ENCODE data around the gene CLEC16A.

Gene CLEC16A

DNA sequence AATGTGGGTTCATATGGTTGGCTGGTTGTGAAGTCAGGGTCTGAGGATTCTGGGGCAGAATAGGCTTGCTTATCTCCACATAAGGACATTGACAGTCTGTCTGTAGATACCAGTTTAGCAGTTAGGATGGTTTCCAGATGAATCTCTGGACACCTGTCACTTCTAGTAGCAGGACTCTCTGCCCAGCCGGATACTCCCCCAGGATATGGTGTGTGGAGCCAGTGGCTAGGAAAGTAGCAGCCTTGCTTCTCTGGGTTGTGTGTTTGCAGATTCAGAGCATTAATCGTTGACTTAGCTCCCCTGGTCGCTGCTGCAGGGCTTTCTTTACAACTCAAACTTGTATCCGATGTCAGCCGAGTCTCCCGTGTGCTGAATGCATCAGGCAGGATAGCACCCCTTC lies 45.2 kb downstream of the CLEC16A start:
- DNase-seq (ENCODE audit: low spot score): no peak

DNA sequence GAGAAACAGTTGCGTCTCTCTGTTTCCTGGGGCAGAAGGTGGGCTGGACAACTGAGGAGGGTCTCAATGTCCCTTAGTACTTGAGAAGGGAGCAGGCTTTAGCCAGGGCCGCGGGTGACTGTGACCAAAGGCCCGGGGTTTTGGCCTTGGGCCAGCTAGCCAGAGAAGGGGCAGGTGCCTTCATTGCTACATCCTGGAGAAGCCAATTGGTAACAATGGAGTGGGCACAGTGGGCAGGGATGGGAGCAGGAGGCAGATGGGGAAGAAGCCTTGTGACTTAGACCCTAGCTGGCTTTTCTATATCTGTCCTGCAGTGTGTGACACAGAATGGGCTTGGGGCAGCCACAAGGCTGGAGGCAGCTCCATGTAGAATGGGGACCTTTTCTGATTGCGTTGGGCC lies 46.0 kb downstream of the CLEC16A start:
- DNase-seq (ENCODE audit: low spot score): no peak

DNA sequence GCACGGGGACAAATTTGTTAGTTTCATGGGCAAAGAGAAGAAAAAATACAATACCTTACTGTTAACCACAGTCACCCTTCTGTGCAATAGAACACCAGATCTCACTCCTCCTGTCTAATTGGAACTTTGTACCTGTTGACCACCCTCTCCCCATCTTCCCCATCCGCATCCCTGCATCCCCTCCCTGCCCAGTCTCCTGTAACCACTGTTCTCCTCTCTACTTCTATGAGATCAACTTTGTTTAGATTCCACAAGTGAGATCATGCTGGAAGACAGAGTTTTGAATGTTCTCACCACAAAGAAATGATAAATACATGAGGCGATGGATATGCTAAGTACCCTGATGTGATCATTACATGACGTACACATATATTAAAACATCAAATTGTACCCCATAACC lies 47.7 kb downstream of the CLEC16A start:
- peak; percentile 20 for DNase-seq (ENCODE audit: low spot score)

DNA sequence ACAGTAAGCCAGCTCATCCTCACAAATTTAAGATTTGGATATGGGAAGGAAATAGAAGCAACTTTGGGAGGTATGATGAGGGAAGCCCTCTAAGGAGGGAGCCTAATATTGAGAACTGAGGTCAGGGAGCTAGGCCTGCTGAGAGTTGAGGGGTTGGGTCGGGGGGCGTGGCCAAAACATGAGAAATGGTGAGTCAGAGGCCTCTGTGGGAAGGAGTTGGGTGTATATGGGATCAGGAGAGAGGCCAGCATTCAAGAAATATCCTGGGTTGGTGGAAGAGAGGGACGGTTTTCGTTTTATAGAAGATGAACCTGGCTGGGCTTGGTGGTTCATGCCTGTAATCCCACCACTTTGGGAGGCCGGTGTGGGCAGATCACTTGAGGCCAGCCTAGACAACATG lies 48.4 kb downstream of the CLEC16A start:
- DNase-seq (ENCODE audit: low spot score): peak; percentile 82

DNA sequence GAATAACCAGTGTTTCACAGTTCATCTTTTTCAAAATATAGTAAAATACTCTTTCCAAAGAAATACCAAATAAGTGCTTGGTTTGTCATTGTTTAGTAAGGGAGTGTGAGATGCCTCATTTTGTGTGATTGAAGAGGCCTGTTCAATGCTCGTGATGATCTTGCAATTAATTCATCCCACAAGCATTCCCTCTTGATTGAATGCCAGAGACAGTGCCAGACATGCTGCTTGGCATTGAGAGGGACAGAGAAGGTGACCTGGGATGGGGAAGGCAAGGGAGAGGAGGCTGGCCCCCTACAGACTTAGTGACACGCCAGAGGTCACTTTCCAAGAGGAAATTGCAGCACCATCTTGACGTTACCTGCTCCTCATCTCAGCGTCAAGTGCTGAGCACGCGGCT lies 49.3 kb downstream of the CLEC16A start:
- no peak for DNase-seq (ENCODE audit: low spot score)

DNA sequence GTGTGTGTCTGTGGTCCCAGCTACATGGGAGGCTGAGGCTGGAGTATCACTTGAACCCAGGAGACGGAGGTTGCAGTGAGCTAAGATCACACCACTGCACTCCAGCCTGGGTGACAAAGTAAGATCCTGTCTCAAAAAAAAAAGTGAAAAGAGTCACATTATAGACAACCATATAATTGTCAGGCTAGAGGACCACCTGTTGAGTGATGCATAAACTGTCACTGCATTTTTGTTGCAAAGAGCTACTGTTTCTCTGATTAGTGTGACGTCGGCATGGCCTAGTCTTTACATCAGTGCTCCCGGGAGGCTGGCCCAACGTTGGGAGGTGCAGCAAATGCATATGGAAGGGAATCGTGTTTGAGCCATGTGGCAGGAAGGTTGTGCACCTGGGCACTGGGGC lies 50.2 kb downstream of the CLEC16A start:
- DNase-seq (ENCODE audit: low spot score): no peak

DNA sequence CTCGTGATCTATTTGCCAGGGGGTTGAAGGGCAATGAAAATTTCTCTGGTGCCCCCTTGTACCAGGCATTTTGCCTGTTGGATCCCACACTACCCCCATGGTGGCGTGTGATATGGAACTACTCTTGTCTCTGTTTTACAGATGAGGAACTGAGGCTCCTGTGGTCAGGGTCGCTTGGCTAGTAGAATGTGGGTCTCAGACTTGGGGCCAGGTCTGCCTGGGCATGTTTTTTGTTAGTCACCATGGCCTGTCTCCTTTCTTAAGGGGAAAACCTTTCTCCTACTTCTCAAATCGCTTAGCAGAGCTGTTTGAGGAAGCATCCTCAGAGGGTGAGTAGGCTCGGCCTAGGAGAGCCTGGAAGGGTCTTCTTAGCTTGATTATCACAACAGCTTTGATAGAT lies 51.2 kb downstream of the CLEC16A start:
- no peak for DNase-seq (ENCODE audit: low spot score)

DNA sequence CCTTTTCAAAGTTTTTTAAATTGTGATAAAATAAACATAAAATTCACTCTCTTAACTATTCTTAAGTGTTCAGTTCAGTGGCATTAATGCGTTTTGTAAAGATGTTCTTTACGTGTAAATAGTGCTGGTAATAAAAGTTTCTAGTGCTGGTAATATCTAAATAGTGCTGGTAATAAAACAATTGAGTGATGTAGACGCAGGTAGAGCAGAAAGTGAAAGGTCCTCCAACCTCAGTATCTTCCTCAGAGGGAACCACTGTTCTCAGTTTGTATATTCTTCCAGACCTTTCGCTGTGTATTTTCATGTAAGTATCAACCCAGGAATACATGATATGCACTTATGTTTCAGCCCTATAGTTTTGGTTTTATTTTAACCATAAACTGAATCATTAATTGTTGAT lies 53.1 kb downstream of the CLEC16A start:
- no peak for DNase-seq (ENCODE audit: low spot score)

DNA sequence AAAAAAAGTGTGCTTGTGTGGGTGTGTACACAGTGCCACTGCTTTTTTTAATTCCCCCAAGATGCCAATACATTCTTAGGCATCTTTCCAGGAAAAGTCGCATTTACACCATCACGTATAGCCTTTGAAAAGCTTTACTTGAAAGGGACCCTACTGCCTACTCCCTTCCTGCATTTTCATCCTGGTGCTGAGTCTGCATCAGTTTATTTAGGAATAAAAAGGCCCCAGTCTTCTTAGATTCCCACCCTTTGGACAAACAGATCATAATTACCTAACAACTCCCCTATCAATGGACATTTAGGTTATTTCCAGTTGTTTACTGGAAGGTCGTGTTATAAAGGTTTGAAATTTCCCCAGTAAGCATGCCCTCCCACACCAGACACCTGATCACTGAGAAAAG lies 54.9 kb downstream of the CLEC16A start:
- DNase-seq (ENCODE audit: low spot score): no peak

DNA sequence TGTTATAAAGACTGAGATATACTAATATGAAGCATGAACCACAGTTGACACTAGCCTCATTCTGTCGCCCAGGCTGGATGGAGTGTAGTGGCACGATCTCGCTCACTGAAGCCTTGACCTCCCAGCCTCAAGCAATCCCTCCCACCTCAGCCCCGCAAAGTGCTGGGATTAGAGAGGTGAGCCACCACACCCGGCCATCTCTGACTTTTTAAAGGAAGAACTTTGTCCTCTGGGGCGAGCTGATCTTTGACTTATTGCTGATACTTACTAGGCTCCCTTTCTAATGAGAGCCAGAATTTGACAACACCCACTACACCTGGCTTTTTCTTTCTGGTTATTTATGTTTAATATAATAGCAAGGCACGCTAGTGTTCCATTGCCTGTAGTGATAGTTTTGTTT lies 57.2 kb downstream of the CLEC16A start:
- no peak for DNase-seq (ENCODE audit: low spot score)

DNA sequence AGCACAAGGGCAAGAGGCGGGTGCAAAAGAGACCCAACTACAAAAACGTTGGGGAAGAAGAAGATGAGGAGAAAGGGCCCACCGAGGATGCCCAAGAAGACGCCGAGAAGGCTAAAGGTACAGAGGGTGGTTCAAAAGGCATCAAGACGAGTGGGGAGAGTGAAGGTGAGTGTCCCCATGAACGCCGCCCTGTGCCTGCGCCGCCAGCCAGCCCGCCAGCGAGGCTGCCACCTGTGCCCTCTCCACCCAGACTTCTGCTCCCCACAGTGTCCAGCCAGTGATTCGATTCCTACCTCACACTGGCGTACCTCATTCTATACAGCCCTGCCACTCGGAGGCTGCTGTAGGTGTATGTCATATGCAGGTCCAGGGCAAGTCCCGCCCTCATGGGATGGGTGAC lies 58.8 kb downstream of the CLEC16A start:
- no peak for DNase-seq (ENCODE audit: low spot score)

DNA sequence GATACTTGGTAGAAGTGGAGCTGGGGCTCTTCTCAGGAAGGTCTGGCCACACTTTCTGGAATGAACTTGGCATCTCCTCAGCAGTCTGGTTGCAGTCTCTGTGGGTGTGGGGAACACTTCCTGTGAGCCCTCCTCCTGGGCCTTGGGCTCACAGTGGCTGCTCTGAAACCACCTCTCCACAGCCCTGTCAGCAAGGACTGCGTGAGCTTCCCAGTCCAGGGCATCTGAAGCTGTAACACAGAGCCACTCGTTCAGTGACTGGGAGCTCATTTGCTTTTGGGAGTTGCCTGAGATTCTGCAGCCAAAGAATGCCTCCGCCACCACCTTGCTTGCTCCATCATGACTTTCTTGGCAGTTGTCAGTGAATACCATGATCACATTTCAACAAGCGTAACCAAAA lies 60.0 kb downstream of the CLEC16A start:
- peak; percentile 69 for DNase-seq (ENCODE audit: low spot score)

DNA sequence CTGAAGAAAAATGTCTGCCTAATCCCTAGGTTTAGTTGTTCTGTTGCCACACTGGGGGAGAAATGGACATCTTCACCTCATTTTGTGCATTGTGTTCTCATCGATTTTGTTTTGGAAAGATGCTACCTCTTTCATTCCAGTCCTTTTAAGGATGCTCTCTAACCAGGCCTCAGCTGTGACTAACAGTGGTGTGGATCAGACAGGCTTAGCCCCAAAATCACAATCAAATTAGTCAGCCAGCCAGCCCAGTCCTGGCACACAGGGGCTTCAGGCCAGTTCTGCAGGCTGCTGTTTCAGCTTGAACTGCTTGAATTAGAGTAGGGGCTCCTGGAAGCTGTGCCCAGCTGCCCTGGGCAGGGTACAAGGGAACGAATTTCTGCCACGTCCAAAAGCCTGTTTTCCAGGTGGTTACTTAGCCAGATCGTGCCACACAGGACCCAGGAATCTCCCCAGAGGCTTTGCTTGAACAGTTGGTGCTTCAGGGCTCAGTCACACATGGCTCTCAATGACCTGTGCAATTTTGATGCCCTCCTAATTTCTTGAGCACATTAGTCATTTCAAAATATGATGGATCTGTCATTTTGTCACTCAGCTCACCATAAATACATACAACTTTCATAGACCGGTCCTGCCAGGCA lies 60.7 kb downstream of the CLEC16A start:
- DNase-seq (ENCODE audit: low spot score): peak; percentile 84

DNA sequence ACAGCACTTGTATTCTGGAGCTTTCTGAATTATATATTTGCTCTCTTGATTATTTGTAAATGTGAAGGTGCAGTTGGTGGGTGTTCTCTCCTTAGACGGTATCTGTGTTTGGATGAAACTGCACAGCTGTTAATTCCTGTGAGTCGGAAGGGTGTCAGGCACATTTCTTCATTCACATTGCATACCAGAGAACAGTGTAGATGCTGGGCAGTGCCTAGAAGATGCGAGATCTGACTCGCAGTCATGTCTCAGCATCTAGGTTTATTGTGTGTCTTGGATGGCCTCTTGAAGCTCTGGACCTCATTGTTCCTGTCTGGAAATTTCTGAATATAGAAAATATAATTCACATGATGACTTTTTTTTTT lies 61.2 kb downstream of the CLEC16A start:
- peak; percentile 67 for DNase-seq (ENCODE audit: low spot score)

DNA sequence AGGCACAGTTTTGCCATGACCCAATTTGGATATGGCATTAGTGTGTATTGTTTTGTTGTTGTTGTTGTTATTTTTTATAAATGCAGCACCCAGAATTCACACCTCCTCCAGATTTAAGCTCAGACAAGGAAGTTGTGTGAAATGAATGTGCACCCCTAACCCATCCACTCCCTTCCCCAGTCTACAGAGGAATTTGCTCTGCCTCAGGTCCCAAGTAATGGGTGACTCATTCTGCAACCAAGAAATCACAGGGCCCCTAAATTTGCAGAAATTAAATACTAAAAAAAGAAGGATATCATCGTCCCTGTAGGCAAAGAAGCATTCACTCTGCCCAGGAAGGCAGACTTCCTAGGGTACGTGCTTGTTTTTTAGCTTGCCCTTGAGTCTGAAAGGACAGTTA lies 62.3 kb downstream of the CLEC16A start:
- DNase-seq (ENCODE audit: low spot score): no peak

DNA sequence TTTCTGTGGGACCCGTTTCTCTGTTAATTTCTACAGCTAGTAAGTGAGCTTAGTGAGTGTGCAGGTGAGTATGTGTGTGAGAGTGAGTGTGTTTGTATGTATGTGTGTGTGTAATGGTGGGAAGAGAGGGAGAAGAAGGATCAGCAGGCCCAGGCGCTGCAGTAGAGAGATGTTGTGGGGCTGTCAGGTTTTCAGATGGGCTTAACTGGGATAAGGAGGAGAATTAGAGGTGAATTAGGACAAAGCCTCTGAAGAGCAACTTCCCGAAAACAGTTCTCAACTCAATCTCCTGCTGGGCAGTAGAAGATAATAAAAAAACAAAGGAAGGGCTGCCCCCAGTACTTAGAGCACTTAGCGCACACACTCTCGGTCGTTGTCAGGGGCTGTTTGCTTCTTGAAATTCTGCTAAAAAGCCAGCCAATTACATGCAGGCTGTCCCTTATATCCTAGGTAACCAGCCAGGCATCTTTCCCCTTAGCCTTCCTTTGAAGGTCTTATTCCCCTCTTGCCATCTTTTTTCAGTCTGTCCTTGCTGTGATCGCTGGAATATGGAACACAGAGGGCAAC lies 63.4 kb downstream of the CLEC16A start:
- DNase-seq (ENCODE audit: low spot score): no peak

DNA sequence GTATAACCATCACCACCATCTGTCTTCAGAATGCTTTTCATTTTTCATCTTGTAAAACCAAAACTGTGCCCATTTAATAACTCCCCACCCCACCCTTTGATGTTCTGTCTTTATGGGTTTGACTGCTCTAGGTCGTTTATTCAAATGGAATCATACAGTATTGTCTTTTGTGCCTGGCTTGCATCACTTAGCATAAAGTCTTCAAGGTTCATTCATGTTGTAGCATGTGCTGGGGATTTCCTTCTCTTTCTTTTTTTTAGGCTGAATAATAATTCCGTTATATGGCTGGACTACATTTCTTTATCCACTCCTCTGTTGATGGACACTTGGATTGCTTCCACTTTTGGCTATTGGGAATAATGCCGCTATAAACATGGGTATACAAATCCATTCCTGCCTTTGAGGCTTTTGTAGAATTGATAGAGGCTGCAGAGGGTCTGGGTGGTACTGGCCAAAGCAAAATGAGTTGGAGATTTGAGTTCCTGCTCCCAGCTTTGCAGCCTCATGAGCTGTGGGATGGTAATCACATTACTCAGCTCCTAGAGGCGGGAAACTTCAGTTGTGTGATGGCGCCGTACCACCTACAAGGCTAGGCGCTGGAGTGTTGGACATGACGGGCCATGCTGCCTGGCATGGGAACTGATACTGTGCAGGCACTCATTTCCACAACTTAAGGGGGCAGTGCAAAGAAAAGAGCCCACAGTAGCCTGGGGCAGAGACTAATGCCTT lies 64.8 kb downstream of the CLEC16A start:
- DNase-seq (ENCODE audit: low spot score): no peak

DNA sequence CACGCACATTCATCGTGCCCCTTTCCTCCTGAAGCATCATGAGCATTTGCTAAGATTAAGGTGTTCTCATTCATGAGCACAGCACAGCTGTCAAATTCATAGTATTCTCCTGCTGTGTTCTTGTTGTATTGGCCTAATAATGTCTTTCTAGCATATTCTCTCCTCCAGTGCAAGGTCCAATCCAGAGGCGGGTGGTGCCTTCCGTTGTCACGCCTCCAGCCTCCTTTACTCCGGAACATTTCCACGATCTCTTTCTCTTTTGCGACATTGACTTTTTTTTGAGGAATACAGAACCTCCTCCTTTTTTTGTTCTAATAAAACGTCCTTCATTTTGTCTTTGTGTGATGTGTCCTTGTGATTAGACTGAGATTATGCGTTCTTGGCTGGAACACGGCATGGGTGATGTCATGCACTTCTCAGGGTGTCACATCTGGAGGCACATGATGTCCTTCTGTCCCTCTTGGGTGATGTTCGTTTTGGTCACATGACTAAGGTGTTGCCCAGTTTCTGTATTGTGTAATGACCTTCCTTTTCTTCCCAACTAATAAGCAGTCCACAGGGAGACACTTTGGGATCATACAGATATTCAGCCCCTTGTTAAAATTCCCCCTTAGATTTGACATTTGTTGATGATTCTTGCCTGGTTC lies 66.3 kb downstream of the CLEC16A start:
- DNase-seq (ENCODE audit: low spot score): no peak

DNA sequence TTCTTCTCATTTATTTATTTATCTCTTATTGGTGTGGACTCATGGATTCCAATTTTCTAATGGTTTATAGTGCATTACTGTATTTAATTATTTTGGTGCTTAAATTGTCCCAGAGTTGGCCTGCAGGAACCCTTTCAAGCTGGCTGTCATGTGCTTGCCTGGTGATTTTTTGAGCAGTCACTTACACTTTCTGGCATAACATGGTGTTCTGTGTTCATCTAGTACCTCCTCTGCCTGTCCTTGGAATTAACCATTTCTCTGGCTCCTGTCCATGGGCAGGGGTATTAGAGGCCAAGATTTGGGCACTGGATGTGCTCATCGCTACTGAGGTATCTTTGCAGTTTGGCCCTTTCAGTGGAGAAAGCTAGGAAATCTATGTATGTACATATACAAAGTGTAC lies 67.0 kb downstream of the CLEC16A start:
- DNase-seq (ENCODE audit: low spot score): no peak

DNA sequence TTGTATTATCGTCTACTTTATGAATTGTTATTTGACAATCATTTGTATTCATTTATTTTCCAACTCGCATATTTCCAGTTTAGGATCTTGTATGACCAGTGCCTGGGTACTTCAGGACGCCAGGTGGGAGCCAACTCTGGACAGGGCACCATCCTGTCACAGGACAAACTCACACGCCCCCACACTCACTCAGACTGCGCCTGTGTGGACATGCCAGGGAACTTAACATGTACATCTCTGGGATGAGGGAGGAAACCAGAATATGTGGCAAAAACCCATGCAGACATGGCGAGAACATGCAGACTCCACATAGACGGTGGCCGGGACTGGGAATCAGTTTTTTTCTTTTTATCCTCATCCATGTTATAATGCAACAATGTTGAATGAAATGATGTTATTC lies 68.5 kb downstream of the CLEC16A start:
- no peak for DNase-seq (ENCODE audit: low spot score)

DNA sequence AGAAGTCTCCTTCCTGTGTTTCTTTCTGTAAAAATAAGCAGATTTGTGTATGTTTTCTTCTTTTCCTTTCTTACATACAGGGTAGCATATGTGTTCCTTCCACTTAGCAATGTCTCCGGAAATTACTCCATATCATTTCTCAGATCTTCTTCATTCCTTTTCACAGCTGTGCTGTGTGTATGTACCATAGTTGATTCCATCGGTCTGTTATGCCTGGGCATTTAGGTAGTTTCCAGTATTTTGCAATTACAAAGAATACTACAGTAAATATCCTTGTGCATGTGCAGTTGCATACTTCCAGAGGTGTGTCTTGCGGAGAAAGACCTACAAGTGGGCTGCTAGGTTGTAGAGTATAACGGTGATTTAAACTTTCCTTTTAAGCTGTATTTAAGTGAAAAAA lies 69.8 kb downstream of the CLEC16A start:
- no peak for DNase-seq (ENCODE audit: low spot score)

DNA sequence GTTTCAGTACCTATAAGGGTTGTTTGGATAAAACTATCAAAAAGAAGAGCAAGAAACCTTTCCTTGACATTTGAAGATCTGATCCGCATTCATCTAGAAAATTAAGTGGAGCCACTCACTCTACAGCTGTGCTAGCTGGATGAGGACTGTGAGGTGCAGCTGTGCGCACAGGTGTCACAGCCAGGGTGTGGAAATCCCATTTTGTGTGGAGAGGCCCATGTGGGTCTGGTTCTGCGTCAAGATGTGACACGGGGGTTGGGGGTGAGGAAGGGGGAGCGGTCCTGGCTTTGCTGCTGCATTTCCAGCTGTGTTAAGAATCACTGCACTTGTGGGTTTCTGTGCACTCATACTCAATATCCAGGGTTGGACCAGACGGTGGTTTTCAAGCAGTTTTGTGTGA lies 70.7 kb downstream of the CLEC16A start:
- DNase-seq (ENCODE audit: low spot score): no peak

DNA sequence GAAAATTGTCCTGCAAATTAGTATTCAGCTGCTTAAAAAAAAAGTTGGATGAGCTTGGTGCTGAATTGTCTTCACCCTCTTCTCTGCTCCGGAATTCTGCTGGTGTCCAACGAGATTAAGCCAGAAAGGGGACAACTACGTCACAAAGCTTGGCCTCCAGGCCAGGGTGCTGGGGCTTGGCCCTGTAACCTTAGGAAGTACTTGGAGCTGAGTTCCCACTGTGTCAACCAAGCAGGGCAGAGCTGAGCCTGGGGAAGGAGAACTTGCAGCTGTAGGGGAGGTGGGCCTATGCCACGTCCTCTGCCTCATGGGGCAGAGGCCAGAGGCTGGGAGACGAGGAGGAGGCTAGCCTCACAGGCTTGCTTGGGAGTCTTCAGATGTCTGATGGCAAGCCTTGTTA lies 71.2 kb downstream of the CLEC16A start:
- DNase-seq (ENCODE audit: low spot score): no peak
